Ascending aorta (tissue), 2 donors: ENCODE data around the gene GEN1. TPM values are rescaled to one million over a fixed set of nuclear protein-coding genes. Genes with fewer than 3 reads are reported as not detected.

Experiments used
- DNase-seq, 2 donors: peaks; one replicate each; pipeline ENCODE4 v3.0.0-alpha.2; 2019; ENCODE audit warnings: low spot score in 2 of 2
- H3K27ac ChIP-seq, 2 donors: fragments of 200-600 bp; sonication (generic); one replicate each; pipeline ENCODE4 v1.5.1; 2016 to 2017; ENCODE audit warnings: mild to moderate bottlenecking in 1 of 2
- H3K27me3 ChIP-seq: fragments of 200-600 bp; sonication (generic); one replicate; pipeline ENCODE4 v1.5.1; 2017
- H3K36me3 ChIP-seq, 2 donors: fragments of 200-600 bp; sonication (generic); one replicate each; pipeline ENCODE4 v1.5.1; 2016
- H3K4me1 ChIP-seq, 2 donors: fragments of 200-600 bp; sonication (generic); one replicate each; pipeline ENCODE4 v1.5.1; 2016 to 2017; ENCODE audit warnings: mild to moderate bottlenecking in 1 of 2
- H3K4me3 ChIP-seq, 2 donors: fragments of 200-600 bp; sonication (generic); one replicate each; pipeline ENCODE4 v1.5.1; 2016 to 2017; ENCODE audit warnings: mild to moderate bottlenecking in 1 of 2
- H3K9me3 ChIP-seq, 2 donors: fragments of 200-600 bp; sonication (generic); one replicate each; pipeline ENCODE4 v1.5.1; 2016
- intact Hi-C: fragments of 100-400 bp; cut with DNase I; formaldehyde crosslinking; loops from one replicate; pipeline ENCODE4 v1.15.1; 2023
- total RNA-seq: library from RNA; depleted of rRNA; stranded (reverse); fragments of >200 nt; gene quantifications from one replicate; pipeline ENCODE4 v1.1.0, GENCODE V29; 2016
- TF ChIP-seq, protein P1 (sequence below), 3 experiments: fragments of 200-600 bp in 2 of 3; fragments of 450-650 bp in 1 of 3; sonication (generic) in 2 of 3; IDR thresholded peaks; one replicate each; pipeline ENCODE4 v1.5.1; 2016 to 2019; ENCODE audit warnings: antibody characterized with exemption in 3 of 3, mild to moderate bottlenecking in 1 of 3, moderate library complexity in 1 of 3

Gene GEN1
- total RNA-seq, 1 donor from 2014 or later = not detected

DNA sequence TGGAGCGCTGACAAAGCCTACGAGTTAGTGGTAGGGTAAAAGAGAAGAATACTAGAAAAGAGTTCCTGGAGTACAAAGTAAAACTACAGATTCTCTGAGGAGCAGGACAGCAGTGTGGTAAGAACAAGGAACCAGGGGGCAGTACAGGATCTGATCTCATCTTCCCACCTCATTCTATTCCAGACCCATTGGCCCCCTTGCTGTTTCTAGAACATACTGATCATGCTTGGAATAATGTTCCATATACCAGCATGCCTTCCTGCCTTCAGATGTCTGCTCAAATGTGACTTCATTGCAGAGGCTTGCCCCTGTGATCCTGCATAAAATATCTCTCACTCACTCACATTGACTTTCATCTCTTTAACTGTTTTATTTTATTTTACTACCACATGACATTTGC lies 81.6 kb downstream of the GEN1 start:
- intact Hi-C loops = no loop called here
- H3K27me3 ChIP-seq = no peaks in the 10 kb centered on the region
- no peak overlapping the region for H3K4me3 ChIP-seq
- no peaks in the 10 kb centered on the region for H3K36me3 ChIP-seq
- peaks cover 0 to 3% of the 10 kb centered on the region in 2 donors for H3K4me1 ChIP-seq
- no peaks in the 10 kb centered on the region for H3K9me3 ChIP-seq
- TF ChIP-seq, protein P1, sequence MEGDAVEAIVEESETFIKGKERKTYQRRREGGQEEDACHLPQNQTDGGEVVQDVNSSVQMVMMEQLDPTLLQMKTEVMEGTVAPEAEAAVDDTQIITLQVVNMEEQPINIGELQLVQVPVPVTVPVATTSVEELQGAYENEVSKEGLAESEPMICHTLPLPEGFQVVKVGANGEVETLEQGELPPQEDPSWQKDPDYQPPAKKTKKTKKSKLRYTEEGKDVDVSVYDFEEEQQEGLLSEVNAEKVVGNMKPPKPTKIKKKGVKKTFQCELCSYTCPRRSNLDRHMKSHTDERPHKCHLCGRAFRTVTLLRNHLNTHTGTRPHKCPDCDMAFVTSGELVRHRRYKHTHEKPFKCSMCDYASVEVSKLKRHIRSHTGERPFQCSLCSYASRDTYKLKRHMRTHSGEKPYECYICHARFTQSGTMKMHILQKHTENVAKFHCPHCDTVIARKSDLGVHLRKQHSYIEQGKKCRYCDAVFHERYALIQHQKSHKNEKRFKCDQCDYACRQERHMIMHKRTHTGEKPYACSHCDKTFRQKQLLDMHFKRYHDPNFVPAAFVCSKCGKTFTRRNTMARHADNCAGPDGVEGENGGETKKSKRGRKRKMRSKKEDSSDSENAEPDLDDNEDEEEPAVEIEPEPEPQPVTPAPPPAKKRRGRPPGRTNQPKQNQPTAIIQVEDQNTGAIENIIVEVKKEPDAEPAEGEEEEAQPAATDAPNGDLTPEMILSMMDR (IDR thresholded peaks at IDR 0.05) = no peak
- DNase-seq = no peak
- H3K27ac ChIP-seq = no peak overlapping the region

Other genes starting within 250 kb of the GEN1 start
- gene RAD51AP2, start 235.7 kb upstream of the GEN1 start, total RNA-seq = not detected
- gene VSNL1, start 213.4 kb upstream of the GEN1 start, total RNA-seq = not detected
- gene SMC6, start 328 bp upstream of the GEN1 start, total RNA-seq = 6.2 TPM
- not detected for gene MSGN1, start 62.3 kb downstream of the GEN1 start, total RNA-seq
- 6.7 TPM for gene KCNS3, start 124.5 kb downstream of the GEN1 start, total RNA-seq